ENCODE measurements around the gene SMARCC1.

GRCh38 chr3:47586746-47587145 lies 194.9 kb downstream of the SMARCC1 start:
- TF ChIP-seq CTCF (IDR thresholded peaks at IDR 0.05), result no peak
- TF ChIP-seq POLR2A (IDR thresholded peaks at IDR 0.05; ENCODE audit: low read length), result no peak

Data from A549 (cell line).